Midbrain (tissue), 1 donor: ENCODE data around the gene HUNK.
A peak's percentile ranks its signal among the peaks of the same experiment; 100 is the strongest.
"Not testable (repeated sequence)": the region's sequence is repeated elsewhere in the genome, so short reads cannot be mapped to it uniquely, and the experiment has no call there.

ENCODE experiments used
- DNase-seq: peaks from one replicate; lab custom pipeline; 2025; lab: John Stamatoyannopoulos, UW

Gene HUNK

DNA sequence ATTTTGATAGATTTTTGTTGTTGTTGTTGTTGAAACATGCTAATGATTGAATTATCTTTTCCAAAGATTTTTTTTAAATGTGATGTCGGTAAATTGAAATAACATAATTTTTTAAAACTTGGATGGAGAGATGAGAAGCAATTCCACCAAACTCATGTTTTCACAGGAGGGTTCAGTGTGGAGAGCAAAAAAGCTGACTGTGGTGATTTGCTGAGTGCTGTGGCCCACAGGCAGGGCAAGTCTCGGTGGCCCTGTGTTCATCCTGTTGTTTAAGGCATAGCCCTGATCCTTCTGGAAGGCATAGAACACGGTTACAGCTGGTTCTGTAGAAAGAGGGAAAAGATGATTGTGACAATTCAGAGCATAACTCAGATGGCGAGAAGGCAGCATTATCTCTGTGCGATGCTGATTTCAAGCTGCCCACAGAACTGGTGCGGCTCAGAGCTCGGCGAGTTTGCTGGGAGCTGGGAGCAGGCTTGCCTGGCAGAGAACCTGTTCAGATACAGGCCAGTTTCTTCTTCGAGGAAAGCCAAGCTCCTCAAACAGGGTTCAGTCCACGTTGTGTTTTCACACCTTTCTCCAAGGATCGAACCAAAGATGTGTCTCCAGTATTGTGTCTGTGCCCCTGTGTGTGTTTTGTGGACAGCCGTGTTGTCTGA is 127.1 kb downstream of the HUNK start:
- DNase-seq, result no peak

- no peak for DNase-seq
Measured at GRCh38 chr21:32001390-32001789, 128.6 kb downstream of the HUNK start.

GRCh38 chr21:32003411-32003810 is 130.6 kb downstream of the HUNK start:
- DNase-seq, result no peak

DNA sequence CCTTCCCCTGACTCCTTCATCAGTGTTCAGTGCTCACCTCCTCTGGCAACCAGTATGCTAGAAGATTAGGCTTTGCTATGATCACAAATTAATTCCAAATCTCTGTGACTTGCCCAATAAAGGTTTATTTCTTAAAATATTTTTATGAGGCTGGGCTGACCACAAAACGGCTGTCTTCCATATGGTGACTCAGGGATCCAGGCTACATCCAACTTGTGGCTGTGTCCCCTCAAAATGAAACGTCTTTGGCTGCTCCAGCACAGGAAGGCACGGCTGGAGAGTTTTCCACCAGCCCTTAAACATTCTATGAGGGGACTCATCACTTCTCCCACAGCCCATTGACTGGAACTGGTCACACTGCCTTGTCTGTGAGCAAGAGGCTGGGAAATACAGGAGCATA is 131.5 kb downstream of the HUNK start:
- no peak for DNase-seq

DNA sequence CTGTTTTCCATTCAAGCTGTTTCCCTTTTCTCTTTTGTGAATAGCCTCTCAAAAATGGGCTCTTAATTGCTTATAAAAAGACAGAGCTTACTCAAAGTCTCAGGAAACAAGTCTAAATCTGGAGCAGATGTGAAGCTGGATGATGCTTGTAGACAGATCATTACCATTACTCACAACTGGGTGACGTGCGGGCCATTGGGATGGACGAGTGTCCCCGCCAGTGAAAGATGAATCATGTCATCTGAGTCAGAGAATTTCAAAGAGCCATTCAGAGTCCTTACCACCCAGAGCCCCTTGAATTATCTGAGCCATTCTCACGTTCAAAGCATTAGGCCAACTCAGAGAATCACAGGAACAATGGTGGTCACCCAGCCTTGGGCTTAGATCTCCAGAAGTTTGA is 134.6 kb downstream of the HUNK start:
- no peak for DNase-seq

DNA sequence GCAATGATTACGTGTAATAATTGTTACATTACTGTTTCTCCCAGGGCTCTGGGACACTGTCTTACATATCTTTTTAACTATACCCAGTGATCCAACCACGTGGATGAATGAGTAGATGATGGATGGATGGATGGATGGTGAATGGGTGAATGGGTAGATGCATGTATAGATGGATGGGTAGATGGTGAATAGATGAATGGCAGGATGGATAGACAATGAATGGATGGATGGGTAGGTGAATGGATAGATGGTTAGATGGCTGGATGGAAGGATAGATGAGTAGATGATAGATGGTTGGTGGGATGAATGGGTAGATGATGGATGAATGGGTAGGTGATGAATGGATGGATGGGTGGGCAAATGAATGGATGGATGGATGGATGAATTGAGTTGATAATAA is 135.9 kb downstream of the HUNK start:
- no peak for DNase-seq

DNA sequence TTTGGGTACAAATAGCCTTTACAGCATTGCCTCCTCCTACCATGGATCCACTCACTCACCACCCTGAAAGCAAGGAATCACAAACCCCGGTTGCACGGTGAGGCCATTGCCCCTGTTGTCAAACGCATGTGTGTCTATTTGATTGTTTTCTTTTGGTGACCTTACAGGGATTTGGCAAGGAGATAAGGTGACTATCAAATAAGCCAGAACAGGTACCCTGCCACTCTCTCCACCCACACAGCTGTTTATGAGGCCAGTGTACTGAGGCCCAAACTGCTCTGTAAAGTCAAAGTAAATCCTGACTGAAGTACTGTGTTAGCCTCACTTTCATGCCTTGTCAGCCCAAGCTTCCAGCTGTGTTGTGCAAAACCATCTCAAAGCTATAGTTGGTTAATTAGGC is 136.4 kb downstream of the HUNK start:
- no peak for DNase-seq

DNA sequence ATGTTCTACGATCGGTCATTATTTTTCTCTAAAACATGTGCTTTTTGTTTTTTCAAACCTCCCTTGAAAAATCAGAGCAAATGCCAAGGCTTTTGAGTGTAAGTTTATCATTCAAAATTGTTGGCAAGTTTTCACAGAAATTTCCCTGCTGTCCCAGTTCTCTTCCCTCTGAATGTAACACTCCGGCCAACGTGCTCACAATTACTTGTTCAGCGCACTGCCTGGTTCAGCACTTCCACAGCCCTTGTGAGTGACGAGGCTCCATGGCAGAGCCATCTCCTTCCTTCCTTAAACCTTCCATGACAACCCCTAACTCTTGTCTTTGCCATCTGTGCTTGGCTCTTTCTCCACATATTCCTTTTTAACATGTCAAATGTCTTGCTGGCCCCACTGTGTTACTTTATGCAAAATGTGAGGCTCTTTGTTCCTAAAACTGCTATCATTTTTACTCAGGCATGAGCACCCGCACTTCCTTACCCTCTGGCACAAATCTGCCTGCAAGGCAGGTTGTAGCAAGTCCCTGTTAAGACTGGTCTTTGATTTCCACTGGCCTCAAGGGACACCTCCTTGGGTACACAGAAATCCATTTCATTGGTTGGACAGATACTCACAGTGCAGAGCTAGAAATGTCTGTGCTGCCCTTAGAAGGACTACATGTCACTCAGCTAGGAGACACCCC is 142.8 kb downstream of the HUNK start:
- no peak for DNase-seq

- DNase-seq, result no peak
Measured at GRCh38 chr21:32018381-32018780, 145.6 kb downstream of the HUNK start.

DNA sequence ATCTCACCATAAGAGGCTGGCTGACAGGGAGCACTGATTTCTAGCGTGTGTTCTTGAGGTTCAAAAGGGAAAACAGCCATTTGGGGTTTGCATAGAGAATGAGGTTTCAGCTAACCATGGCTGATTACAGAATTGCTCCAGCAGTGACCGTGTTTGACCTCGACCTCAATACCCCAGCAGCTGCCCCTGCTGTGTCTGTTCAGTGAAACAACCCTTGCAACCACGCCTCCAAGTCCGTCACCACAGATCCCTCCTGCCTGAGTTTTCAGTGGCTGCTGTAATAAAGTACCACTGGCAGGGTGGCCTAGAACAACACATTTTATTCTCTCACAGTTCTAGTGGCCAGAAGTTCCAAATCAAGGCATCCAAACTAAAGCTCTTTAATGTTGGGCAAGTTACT is 147.7 kb downstream of the HUNK start:
- DNase-seq, result no peak

- DNase-seq, result peak; percentile 54
Measured at GRCh38 chr21:32021319-32021994, 148.6 kb downstream of the HUNK start.

GRCh38 chr21:32022146-32022545 is 149.3 kb downstream of the HUNK start:
- DNase-seq, result no peak

DNA sequence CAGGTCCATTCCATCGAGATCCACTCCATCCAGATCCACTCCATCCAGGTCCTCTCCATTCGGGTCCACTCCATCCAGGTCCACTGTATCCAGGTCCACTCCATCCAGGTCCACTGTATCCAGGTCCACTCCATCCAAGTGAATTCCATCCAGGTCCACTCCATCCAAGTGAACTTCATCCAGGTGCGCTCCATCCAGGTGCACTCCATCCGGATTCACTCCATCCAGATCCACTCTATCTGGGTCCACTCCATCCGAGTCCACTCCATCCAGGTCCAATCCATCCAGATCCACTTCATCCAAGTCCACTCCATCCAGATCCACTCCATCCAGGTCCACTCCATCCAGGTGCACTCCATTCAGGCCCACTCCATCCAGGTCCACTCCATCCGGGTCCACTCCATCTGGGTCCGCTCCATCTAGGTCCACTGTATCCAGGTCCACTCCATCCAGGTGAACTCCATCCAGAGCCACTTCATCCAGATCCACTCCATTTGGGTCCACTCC is 157.4 kb downstream of the HUNK start:
- DNase-seq, result no peak

GRCh38 chr21:32034850-32035249 is 162.0 kb downstream of the HUNK start:
- no peak for DNase-seq

- DNase-seq, result no peak
Measured at GRCh38 chr21:32035617-32036016, 162.8 kb downstream of the HUNK start.

- DNase-seq, result no peak
Measured at GRCh38 chr21:32036756-32037155, 163.9 kb downstream of the HUNK start.

DNA sequence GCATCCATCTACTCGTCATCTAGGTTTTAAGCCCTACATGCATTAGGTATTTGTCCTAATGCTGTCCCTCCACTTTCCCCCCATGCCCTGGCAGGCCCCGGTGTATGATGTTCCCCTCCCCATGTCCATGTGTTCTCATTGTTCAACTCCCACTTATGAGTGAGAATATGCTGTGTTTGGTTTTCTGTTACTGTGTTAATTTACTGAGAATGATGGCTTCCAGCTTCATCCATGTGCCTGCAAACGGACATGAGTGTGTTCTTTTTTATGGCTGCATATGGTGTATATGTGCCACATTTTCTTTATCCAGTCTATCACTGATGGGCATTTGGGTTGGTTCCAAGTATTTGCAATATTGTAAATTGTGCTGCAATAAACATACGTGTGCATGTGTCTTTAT is 165.9 kb downstream of the HUNK start:
- not testable (repeated sequence) for DNase-seq

GRCh38 chr21:32043458-32043857 is 170.6 kb downstream of the HUNK start:
- DNase-seq, result no peak

- DNase-seq, result no peak
Measured at GRCh38 chr21:32044205-32045180, 171.7 kb downstream of the HUNK start.

DNA sequence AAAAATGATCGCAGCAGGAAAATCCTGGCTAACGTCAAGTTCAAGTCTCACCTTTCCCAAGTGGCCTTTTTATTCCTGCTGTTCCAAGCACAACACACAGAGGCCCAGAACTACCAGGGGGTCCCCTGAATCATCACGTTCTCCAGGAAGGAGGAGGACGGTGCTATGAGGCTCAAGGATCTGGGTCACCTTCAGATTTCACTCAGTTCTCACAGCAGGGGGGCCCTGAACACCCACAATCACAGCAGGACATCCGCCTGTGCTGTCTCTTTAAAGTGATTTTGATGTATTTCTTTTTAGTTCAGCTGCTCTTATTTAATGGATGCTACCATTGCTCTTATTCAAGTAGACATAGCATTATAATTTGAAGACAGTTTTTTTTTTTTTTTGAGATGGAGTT is 173.4 kb downstream of the HUNK start:
- no peak for DNase-seq

- no peak for DNase-seq
Measured at GRCh38 chr21:32048353-32048752, 175.5 kb downstream of the HUNK start.
